ENCODE measurements around the gene UFM1.

Gene UFM1

GRCh38 chr13:38382946-38383345 lies 33.3 kb downstream of the UFM1 start:
- DNase-seq (ENCODE audit: insufficient read length, low spot score): no peak
- FAIRE-seq: no peak
- no peak for TF ChIP-seq CTCF (IDR thresholded peaks at IDR 0.05; ENCODE audit: insufficient read depth, missing control alignments)

DNA sequence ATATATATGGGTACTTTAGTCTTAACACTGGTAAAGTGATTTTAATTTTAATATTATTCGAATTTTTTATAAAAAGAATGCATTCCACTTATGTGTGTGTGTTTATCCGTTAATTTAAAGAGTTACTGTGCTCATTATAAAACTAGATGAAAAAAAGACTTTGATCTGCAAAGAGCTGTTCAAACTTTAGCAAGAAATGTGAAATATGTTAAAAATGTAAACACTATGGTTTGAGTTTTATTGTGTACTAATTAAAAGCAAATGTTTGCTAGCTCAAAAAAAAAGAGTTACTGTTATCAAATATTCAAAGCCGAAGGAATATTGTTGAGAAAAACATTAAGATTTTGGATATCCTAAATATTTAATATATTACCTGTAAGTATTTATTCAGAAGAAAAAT lies 34.5 kb downstream of the UFM1 start:
- no peak for FAIRE-seq
- no peak for TF ChIP-seq CTCF (IDR thresholded peaks at IDR 0.05; ENCODE audit: insufficient read depth, missing control alignments)

DNA sequence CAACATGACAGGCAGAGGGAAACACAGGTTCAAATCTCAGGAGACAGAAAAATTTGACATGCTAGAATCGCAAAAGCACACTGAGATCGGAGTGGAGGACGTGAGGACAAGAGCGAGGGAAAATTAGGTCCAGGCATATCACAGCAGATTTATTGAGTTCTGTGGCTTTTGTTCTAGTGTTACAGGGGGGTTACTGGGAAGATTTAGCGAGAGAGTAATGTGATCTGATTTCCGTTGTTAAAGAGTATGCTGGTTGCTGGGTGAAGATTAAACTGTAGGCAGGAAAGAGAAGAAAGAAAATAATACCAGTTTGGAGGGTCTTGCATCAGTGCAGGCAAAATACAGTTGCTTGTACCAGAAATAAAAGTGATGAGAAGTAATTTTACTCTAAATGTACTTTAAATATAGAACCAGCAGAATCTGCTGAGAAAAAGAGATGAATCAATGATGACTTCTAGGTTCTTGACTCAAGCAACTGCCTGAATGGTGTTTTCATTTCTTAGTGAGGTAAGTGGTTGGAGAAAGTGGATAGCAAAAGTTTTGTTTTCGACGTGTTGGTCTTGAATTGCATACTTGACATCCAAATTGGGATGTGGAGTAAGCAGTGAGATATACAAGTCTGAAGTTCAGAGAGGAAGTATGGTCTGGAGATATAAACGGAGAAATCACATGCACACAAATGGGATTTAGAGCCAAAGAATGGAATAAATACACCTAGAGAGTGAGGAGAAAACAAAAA lies 35.7 kb downstream of the UFM1 start:
- DNase-seq (ENCODE audit: insufficient read length, low spot score) (no peak), FAIRE-seq (no peak)
- no peak for TF ChIP-seq CTCF (IDR thresholded peaks at IDR 0.05; ENCODE audit: insufficient read depth, missing control alignments)

More for the DNA sequence above, 34.5 kb downstream of the UFM1 start:
- DNase-seq (ENCODE audit: insufficient read length, low spot score): no peak

DNA sequence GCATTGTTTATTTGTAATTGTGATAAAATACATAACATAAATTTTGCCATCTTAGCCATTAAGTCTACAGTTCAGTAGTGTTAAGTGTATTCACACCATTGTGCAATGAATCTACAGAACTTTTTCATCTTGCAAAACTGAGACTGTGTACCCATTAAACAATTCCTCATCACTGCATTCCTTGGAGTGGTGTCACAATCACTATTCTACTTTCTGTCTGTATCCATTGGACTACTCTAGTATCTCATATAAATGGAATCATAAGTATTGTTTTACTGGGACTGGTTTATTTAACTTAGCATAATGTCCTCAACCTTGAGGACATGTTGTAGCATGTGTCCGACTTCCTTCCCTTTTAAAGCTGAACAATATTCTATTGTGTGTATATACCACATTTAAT lies 36.8 kb downstream of the UFM1 start:
- no peak for TF ChIP-seq CTCF (IDR thresholded peaks at IDR 0.05; ENCODE audit: insufficient read depth, missing control alignments)
- DNase-seq (ENCODE audit: insufficient read length, low spot score) (no peak), FAIRE-seq (peak; percentile 38)

DNA sequence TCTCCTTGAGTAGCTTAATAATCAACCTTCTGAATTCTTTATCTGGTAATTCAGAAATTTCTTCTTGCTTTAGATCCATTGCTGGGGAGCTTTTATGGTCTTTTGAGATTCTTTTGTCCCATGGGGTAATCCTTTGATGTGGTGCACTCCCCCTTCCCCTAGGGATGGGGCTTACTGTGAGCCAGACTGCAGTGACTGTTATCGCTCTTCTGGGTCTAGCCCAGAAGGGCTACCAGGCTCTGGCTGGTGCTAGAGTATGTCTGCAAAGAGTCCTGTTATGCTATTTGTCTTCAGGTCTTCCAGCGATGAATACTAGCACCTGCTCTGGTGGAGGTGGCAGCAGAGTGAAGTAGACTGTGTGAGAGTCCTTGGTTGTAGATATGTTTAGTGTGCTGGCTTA lies 41.7 kb downstream of the UFM1 start:
- no peak for TF ChIP-seq CTCF (IDR thresholded peaks at IDR 0.05; ENCODE audit: insufficient read depth, missing control alignments)
- FAIRE-seq: no peak

GRCh38 chr13:38394777-38395496 lies 45.3 kb downstream of the UFM1 start:
- no peak for TF ChIP-seq CTCF (IDR thresholded peaks at IDR 0.05; ENCODE audit: insufficient read depth, missing control alignments)
- no peak for DNase-seq (ENCODE audit: insufficient read length, low spot score)
- no peak for FAIRE-seq

More for the DNA sequence above, 41.7 kb downstream of the UFM1 start:
- no peak for DNase-seq (ENCODE audit: insufficient read length, low spot score)

- DNase-seq (ENCODE audit: insufficient read length, low spot score) (no peak), FAIRE-seq (no peak)
- TF ChIP-seq CTCF (IDR thresholded peaks at IDR 0.05; ENCODE audit: insufficient read depth, missing control alignments): no peak
Measured at GRCh38 chr13:38395497-38395788, 45.8 kb downstream of the UFM1 start.
